Measurements from ENCODE around the gene SPP1.

SPP1 gene

DNA sequence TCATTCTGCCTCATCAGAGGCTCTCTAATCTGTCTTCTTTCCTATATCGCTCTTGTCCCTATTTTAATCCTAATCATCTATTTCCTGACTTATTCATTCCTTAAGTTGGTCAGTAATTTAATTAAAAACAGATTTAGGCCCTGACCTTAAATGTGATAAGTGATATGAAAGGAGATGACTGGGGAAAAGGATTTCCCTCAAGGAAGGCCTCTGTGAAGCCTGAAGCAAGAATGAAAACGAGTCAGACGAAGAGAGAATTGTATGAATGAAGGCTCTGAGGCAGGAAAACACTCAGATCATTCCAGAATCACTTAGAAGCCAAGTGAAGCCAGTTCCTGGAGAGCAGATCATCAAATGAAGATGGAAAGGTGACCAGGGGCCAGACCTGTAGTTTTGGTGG is 54.0 kb downstream of the SPP1 start:
- ATAC-seq (ENCODE audit: low read depth) (no peak), DNase-seq (ENCODE audit: low spot score) (no peak)
- Histone ChIP-seq H3K27ac (ENCODE audit: poor library complexity, severe bottlenecking) (no peak overlapping the region), H3K9me3 (ENCODE audit: severe bottlenecking) (no peaks in the 10 kb centered on the region), H3K36me3 (ENCODE audit: low read depth) (peaks cover 17% of the 10 kb centered on the region), H3K4me3 (ENCODE audit: severe bottlenecking) (no peak overlapping the region), H3K4me1 (ENCODE audit: insufficient read depth, poor library complexity, severe bottlenecking) (peaks cover 8% of the 10 kb centered on the region), H3K27me3 (ENCODE audit: insufficient read depth, poor library complexity, severe bottlenecking) (no peaks in the 10 kb centered on the region)
- TF ChIP-seq, protein P1, sequence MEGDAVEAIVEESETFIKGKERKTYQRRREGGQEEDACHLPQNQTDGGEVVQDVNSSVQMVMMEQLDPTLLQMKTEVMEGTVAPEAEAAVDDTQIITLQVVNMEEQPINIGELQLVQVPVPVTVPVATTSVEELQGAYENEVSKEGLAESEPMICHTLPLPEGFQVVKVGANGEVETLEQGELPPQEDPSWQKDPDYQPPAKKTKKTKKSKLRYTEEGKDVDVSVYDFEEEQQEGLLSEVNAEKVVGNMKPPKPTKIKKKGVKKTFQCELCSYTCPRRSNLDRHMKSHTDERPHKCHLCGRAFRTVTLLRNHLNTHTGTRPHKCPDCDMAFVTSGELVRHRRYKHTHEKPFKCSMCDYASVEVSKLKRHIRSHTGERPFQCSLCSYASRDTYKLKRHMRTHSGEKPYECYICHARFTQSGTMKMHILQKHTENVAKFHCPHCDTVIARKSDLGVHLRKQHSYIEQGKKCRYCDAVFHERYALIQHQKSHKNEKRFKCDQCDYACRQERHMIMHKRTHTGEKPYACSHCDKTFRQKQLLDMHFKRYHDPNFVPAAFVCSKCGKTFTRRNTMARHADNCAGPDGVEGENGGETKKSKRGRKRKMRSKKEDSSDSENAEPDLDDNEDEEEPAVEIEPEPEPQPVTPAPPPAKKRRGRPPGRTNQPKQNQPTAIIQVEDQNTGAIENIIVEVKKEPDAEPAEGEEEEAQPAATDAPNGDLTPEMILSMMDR (IDR thresholded peaks at IDR 0.05; ENCODE audit: poor library complexity, severe bottlenecking): no peak

DNA sequence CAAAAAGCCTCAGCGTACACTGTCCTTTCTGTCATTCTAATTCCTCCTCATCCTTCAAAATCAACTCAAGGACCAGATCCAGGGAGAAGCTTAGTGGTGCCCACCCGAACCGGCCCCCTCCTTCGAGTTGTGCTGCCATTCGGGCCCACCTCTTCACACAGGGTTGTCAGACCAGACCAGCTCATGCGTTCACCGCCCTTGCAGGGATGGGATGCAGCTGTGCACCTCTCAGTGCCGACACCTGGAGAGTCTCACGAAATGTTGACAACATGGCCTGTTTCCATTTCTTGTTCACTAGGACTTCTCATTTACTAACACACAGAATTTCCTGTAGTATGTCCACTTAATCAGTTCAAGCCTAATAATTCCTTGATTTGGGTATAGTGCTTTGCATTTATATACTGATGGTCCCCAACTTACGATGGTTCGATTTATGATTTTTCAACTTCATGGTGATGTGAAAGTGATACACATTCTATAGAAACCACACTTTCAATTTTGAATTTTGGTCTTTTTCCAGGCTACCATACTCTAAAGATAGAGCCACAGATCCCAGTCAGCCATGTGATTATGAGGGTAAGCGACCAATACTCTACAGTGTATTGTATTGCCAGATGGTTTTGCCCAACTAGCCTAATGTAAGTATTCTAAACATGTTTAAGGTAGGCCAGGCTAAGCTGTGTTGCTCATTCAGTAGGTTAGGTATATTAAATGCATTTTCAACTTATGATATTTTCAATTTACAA is 55.2 kb downstream of the SPP1 start:
- no peak overlapping the region for H3K4me3 ChIP-seq (ENCODE audit: severe bottlenecking)
- TF ChIP-seq, protein P1 (IDR thresholded peaks at IDR 0.05; ENCODE audit: poor library complexity, severe bottlenecking): no peak
- DNase-seq (ENCODE audit: low spot score) (no peak), ATAC-seq (ENCODE audit: low read depth) (no peak)
- H3K9me3 ChIP-seq (ENCODE audit: severe bottlenecking): no peaks in the 10 kb centered on the region
- H3K4me1 ChIP-seq (ENCODE audit: insufficient read depth, poor library complexity, severe bottlenecking): peaks cover 8% of the 10 kb centered on the region
- H3K36me3 ChIP-seq (ENCODE audit: low read depth): peaks cover 21% of the 10 kb centered on the region
- H3K27ac ChIP-seq (ENCODE audit: poor library complexity, severe bottlenecking): no peak overlapping the region
- H3K27me3 ChIP-seq (ENCODE audit: insufficient read depth, poor library complexity, severe bottlenecking): no peaks in the 10 kb centered on the region

All from RWPE2 (cell line).